GM19328 (cell line): ENCODE data around the gene MTERF2.

Source experiments
- ATAC-seq: cut with Tn5 transposase; IDR thresholded peaks from one replicate; pipeline ENCODE4 v1.9.1; 2021; ENCODE audit warnings: mild to moderate bottlenecking, moderate library complexity; ENCODE audit not compliant: unreplicated experiment

MTERF2 gene

DNA sequence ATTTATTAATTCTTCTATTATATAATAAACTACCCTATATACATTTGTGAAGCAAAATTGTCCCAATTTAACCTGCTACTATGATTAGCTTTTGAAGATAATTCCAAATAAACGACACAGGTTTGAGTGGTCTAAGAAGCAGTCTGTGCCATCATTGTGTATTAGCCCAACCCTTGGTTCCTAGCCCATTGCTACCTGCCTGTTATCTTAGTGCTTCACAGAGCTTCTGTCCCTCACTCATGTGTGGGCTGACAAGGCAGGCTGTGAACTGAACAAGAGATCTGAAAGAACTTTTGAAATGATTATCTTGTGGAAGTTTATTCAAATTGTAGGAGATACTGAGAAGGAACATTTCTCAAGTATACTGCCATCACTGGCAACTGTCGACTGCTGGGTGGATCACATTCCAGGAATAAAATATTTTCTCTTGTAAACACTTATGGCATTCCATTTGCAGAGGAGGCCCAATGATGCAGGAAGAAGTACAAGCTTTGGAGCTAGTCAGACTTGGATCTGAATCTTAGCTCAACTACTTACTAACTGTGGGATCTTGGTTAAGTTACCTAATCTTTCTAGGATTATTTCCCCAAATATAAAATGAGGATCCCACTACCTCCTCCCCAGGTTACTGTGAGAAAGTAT, 7.8 kb upstream of the MTERF2 start:
- ATAC-seq: no peak

DNA sequence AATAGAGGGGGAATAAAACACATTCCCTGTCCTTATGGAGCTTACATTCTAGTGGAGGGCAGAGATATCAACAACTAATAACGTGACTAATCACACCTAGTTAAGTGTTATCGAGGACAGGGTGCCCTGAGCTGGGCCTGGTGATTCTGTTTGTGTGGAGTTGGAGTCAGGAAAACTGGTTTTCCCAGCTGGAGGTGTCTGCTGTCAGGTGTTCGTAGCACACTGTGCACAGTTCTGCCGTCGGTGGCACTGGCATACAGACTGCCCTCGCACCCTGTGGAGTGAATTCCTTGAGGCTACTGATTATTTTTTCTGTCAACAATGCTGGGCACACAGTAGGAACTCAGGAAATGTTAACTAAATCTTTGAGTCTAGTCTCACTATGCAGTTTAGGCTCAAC, 900 bp upstream of the MTERF2 start:
- no peak for ATAC-seq

- no peak for ATAC-seq
These were observed 811 bp downstream of the MTERF2 start for GRCh38 chr12:106986135-106986534.

GRCh38 chr12:106985479-106985878, 1.5 kb downstream of the MTERF2 start:
- no peak for ATAC-seq

DNA sequence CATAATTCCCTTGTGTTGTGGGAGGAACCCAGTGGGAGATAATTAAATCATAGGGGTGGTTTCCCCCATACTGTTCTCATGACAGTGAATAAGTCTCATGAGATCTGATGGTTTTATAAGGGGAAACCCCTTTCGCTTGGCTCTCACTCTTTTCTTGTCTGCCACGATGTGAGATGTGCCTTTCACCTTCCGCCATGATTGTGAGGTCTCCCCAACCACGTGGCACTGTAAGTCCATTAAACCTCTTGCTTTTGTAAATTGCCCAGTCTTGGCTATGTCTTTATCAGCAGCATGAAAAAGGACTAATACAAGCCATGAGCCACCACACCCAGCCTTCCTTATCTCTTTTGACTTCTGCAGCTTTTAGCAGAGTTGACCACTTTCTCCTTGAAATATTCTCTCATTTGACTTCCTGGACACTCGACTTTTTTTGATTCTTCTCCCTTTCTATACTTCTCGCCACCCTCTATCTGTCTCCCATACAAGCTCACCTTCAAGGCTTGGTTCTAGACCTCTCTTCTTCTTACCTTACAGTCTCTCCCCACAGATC, 2.3 kb downstream of the MTERF2 start:
- no peak for ATAC-seq

DNA sequence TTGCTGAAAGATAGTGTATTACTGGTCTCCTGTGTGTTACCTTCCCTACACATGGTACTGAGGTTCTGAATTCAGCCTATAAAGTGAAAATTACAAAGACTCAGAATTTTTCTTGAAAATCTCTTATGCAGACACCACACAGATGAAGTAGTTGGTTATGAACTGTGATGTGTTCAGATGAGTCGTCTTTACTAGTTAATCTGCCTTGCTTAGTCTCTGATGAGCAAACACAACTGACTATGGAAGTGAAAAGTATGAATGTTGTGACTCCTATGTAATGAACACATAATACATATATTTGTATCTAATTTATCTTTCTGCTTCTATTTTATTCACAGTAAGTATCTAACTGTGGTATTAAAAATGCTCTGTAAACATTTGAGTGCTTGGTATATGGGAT, 4.7 kb downstream of the MTERF2 start:
- ATAC-seq: no peak

- no peak for ATAC-seq
These were observed 5.2 kb downstream of the MTERF2 start for GRCh38 chr12:106981788-106982187.

DNA sequence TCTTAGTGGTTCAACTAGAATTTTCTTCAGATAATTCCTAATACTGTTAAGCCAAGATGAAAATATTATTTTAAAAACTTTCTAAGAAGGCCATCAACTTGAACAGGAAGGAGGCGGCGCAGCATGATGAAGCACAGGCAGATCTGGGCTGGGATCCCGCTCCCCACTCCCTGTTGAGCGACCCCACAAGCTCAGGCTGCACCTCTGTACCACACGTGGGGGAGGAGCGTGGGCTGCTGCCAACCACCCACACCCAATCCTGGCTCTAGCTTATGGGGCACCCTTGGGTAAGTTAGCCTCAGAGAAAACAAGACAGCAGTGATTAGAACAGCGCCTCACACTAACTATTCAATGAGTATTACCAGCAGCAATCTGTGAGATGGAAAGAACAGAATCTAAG, 6.0 kb downstream of the MTERF2 start:
- no peak for ATAC-seq

DNA sequence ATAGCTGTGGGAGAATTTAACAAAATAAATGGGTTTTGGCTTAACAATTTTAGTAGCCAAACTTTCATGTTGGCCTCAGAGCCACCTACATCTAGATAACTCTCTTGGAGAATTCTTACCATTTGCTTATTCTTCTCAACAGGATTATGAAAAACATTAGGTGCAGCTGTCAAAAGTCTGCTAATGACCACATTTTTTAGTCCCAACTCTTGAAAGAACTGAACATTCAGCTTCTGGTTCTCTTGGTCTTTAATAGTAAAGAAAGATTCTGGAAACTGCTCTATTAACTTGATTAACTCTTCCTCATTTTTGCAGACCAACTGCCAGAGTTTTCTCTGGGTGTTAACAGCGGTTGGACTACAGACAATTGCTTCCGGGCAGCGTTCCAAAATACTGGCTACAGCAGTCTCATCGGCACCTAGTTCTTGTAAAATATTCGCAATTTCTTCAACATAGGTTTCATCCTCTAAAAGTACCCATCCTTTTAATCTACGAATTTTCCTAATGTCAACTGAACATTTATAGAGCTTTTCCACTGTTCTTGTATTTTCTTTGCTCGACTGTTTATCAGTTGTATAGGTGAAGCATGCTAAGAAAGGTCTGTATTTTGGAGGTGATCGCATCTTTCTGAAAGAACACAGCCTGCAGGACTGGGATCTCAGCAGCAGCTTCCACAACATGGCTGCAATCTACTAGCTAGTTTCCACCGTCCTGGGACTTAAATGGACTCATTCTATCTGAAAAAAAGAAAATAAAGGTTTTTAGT, 8.7 kb downstream of the MTERF2 start:
- no peak for ATAC-seq

DNA sequence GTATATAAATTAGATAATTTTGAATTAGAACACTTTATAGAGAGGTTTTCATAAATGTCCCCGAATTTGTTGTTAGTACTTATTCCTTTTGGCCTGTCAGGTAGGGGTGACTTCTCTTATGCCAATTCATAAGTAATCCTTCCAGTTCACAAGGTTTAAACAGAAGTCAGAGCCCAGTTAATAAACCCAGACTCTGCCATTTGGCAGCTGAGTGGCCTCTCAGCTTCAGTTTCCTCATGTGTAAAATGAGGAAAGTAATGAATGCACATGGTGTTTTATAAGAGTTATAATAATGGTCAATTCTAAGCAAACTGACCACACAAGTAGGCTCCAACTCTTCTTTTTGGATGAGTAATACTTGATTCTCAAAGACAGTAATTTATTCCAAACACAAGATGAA, 10.3 kb downstream of the MTERF2 start:
- ATAC-seq: no peak

GRCh38 chr12:106975993-106976658, 10.8 kb downstream of the MTERF2 start:
- no peak for ATAC-seq

GRCh38 chr12:106975098-106975497, 11.8 kb downstream of the MTERF2 start:
- ATAC-seq: no peak

GRCh38 chr12:106974511-106974910, 12.4 kb downstream of the MTERF2 start:
- ATAC-seq: no peak

GRCh38 chr12:106973545-106973944, 13.4 kb downstream of the MTERF2 start:
- no peak for ATAC-seq

DNA sequence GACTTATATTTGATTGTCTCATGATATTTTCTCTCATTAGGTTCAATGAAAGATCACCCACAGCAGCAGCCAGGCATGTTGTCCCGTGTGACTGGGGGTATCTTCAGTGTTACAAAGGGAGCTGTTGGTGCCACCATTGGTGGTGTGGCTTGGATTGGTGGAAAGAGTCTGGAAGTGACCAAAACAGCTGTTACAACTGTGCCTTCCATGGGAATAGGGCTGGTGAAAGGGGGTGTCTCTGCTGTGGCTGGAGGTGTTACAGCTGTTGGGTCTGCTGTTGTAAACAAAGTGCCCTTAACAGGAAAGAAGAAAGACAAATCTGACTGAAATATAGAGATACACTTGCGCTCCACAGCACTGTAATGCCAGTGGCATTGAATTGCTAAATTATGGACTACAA, 15.9 kb downstream of the MTERF2 start:
- no peak for ATAC-seq

DNA sequence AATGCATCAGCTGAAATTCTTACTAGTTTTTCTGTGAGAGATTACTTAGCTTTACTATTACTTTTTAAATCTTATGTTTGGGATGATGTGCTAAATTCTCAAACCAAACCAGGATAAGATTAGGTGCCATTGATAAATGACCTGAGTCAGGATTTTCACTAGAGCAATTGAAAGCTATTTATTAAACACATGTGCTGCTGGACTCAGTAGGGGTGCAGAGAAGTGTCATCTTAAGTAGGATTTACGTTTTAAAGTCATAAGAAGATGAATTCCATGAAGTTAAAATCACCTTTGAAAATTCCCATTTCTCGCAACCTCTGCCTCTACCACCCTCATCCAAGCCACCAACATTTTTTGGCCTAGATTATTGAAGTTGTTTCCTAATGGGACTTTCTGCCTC, 22.4 kb downstream of the MTERF2 start:
- ATAC-seq: no peak

- no peak for ATAC-seq
These were observed 24.7 kb downstream of the MTERF2 start for GRCh38 chr12:106962286-106962685.

DNA sequence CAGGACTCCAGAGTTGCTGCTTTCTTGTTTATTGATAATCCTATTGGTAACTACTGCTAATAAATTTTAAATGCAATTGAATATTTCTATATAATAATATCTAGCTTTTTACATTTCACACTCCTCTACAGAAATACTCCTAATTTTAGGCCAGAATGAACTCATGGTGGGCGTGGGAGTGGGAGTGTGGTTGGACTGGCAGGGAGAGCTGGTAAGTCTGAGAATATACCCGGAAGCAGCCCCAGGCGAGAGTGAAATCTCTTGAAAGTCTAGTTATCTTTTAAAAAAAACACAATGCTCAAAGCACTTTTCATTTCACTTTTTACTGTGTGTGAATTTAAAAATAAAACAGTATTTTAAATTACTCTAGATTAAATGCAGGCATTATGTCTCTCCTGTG, 26.5 kb downstream of the MTERF2 start:
- ATAC-seq: no peak

DNA sequence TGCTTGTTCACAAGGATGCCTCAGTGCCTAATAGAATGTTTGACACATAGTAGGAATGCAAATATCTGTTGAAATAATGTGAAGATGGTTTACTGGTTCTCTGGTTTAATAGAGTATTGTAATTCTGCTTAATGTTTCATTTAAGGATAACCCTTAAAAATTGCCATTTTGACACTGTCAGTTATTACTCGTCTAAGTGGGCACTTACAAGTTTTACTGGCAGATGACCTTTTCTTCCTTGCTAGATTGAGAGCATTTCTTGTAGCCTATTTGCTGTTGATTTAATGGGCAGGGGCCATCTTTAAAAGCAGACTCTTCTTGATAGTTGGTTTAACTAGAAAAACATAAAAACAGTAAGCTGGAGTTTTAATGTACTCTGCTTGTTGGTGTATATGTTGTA, 29.4 kb downstream of the MTERF2 start:
- ATAC-seq: no peak

DNA sequence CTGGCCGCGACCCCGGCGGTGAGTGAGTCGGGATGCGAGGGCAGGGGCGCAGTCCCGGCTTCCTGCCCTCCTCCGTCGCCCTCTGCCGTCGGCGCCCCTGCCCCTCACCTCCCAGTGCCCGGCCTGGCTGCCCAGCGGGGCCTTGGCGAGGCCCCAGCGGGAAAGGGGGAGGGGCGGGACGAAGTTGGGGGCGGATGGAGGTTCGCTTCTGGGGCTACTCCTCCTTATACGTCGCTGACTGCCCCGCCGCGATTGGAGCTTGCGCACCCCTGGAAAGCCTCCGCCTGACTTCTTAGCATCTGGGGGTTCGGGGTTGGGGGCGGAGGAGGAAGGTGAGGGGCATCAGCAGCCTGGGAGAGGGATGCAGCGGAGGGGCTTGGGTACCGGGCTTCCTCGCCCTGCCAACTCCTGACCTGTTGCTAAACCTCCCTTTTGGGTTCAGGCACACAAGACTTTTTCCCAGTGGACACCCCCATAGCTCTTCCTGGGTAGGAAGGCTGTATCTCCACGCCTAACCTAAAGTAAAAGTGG, 30.8 kb downstream of the MTERF2 start:
- ATAC-seq: peak; percentile 29

DNA sequence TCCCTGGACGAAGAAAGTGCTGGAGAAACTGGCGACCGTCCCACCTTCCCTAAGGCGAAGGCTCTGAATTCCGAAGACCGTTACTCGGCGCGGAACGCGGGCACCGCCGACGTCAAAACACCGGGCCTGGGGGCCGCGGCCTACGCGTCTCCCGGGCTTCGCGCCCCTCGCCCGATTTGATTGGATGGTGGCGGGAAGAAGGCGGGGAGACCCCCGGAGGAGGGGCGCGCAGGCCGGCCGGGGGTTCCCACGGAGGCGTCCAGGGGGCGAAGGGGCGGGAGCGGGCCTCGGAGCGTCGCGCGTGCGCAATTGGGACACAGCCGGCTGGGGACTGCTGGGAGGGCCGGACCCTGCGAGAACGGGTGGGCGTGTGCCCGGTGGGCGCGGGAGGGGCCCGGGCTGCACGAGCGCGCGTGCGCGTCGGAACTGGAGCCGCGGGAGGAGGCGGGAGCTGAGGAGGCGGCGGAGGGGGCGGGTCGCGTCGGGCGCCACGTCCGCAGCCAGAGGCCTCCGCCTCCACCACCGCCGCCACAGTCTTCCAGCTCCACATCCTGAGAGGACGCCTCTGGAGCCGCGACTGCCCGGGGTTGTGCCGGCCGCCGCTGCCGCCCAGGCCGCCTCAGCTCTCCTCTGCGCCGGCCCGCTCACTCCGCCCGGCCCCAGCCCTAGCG, 31.4 kb downstream of the MTERF2 start, which contains the start of gene TMEM263:
Gene TMEM263, plus strand, starts transcription at position 531 of the 671 bp plus-strand sequence. CDS start 11,210 bp downstream, outside the sequence.
- ATAC-seq: peak; percentile 77
